ENCODE measurements around the gene RNF214.

GRCh38 chr11:117197006-117197405 is 35.5 kb upstream of the RNF214 start:
- TF ChIP-seq CTCF (conservative IDR thresholded peaks at IDR 0.05; ENCODE audit: low read depth, low read length) (no peak), EZH2 (IDR thresholded peaks at IDR 0.05; ENCODE audit: borderline replicate concordance, low read depth, low read length, poor library complexity, severe bottlenecking) (no peak)
